Measurements from ENCODE around the gene SELENOW. TPM values are rescaled to one million over a fixed set of nuclear protein-coding genes. Genes with fewer than 3 reads are reported as not detected.
A peak's percentile ranks its signal among the peaks of the same experiment; 100 is the strongest.
"Not testable (repeated sequence)": the region's sequence is repeated elsewhere in the genome, so short reads cannot be mapped to it uniquely, and the experiment has no call there.

The SELENOW gene
- total RNA-seq, 1 experiment from 2014 or later, result 734 TPM

DNA sequence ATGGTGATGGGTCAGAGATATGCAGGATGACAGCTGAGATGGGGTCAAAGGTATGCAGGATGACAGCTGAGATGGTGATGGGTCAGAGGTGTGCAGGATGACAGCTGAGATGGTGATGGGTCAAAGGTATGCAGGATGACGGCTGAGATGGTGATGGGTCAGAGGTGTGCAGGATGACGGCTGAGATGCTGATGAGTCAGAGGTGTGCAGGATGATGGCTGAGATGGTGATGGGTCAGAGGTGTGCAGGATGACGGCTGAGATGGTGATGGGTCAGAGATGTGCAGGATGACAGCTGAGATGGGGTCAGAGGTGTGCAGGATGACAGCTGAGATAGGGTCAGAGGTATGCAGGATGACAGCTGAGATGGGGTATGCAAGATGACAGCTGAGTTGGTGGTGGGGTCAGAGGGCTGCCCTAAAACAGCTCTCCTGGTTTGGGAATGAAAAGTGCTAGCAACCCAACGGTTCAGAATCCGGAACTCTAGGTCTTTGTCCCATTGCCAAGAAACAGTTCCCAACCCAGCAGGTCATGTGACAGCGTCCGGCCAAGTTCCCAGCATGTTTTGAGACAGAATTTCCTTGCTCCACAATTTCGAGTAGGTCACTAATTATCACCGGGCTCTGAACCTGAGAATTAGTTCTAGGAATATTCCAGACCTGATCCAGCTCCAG, 3.2 kb downstream of the SELENOW start:
- DNase-seq (ENCODE audit: low read depth), result peak; percentile 63

DNA sequence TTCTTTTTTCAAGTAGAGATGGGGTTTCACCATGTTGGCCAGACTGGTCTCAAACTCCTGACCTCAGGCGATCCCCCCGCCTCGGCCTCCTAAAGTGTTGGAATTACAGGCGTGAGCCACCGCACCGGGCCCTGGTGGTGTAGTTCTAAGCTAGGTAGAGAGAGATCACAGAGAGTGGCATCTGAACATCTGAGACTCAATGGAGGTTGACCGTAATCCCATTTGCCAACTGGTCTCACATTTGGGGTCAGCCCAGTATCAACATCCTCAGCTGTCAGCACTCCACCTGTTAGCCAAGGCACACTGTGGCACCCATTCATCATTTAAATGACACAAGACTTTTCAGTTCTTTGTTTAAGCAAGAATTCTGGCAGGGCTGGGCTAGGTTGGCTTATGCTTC, 8.1 kb downstream of the SELENOW start:
- DNase-seq (ENCODE audit: low read depth), result peak; percentile 85

DNA sequence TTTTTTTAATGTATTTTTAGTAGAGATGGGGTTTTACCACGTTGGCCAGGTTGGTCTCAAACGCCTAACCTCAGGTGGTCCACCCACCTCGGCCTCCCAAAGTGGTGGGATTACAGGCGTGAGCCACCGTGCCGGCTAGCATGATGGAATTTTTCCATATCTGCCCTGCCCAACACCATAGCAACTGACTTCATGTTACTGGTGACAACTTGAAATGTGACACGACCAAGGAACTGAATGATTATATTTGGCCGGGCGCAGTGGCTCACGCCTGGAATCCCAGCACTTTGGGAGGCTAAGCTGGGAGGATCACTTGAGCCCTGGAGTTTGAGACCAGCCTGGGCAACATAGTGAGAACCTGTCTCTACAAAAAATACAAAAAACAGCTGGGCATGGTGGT, 8.8 kb downstream of the SELENOW start:
- DNase-seq (ENCODE audit: low read depth), result not testable (repeated sequence)

DNA sequence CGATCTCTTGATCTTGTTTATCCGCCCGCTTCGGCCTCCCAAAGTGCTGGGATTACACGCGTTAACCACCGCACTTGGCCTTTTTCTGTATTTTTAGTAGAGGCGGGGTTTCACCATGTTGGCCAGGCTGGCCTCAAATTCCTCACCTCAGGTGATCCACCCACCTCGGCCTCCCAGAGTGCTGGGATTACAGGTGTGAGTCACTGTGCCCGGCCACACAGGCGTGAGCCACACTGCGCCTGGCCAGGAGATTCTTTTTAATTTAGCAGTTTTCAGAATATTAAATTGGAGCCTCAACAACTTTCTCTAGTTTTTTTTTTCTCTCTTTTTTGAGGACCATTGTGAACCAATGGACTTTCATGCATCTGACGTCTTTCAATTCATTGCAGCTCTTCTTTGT, 11.3 kb downstream of the SELENOW start:
- DNase-seq (ENCODE audit: low read depth), result not testable (repeated sequence)

DNA sequence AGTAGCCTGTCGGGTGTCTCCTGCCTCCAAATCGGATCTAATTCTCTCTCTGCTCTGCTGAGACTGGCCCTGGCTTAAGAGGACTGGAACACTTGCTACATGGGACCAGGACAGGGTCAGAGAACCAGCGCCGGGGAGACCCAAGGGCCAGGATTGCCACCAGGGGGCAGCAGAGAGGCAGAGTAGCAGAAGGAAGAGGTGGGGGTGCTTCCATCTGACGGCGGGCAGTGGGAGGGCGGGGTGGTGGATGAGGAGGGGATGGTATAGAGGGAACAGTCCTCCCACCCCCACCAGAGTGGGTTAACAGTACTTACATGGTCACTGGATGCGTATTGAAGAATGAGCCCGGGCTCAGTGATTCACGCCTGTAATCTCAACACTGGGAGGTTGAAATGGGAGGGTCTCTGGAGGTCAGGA, 11.9 kb downstream of the SELENOW start:
- DNase-seq (ENCODE audit: low read depth), result peak; percentile 57

DNA sequence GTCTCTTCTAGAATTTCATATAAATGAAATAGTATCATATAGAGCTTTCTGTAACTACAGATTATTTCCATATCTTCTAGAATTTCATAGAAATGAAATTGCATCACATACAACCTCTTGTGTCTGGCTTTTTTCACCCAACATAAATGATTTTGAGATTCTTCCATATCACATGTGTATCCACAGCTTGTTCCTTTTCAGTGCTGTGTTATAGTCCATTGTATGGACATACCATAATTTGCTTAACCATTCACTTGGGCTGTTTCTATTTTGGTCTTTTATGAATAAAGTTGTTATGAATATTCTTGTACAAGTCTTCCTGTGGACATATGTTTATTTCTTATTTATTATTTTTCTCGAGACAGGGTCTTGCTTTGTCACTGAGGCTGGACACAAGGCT, 14.1 kb downstream of the SELENOW start:
- no peak for DNase-seq (ENCODE audit: low read depth)

DNA sequence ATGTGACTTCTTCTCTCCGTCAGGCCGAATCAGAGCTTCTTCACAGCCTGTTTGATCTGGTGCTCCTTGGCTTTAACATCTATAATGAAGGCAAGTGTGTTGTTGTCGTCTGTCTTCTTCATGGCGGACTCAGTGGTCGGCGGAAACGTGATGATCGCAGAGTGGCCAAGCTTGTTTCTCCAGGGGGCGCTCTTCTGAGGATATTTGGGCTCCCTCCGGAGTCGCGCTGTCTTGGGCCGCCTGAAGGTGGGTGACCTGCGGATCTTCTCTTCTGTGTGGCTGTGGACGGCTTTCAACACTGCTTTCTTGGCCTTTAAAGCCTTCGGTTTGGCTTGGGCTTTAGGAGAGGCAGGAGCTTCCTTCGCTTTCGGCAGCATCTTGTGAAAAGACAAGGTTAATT, 16.0 kb downstream of the SELENOW start:
- no peak for DNase-seq (ENCODE audit: low read depth)

DNA sequence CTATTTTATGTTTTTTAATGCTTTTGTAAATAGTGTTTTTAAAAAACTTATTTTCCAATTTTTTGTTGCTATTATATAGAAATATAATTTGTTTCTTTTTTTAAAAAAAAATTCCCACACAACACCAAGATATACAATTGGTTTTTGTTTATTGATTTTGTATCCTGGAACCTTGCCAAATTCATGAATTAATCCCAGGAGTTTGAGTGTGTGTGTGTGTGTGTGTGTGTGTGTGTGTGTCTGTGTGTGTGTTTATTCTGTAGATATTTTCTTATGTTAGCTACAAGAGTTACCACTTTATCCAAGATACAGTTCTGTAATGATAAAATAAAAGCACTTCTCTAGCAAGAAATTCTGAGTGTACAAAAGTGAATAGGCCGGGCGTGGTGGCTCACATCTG, 18.3 kb downstream of the SELENOW start:
- DNase-seq (ENCODE audit: low read depth), result no peak

DNA sequence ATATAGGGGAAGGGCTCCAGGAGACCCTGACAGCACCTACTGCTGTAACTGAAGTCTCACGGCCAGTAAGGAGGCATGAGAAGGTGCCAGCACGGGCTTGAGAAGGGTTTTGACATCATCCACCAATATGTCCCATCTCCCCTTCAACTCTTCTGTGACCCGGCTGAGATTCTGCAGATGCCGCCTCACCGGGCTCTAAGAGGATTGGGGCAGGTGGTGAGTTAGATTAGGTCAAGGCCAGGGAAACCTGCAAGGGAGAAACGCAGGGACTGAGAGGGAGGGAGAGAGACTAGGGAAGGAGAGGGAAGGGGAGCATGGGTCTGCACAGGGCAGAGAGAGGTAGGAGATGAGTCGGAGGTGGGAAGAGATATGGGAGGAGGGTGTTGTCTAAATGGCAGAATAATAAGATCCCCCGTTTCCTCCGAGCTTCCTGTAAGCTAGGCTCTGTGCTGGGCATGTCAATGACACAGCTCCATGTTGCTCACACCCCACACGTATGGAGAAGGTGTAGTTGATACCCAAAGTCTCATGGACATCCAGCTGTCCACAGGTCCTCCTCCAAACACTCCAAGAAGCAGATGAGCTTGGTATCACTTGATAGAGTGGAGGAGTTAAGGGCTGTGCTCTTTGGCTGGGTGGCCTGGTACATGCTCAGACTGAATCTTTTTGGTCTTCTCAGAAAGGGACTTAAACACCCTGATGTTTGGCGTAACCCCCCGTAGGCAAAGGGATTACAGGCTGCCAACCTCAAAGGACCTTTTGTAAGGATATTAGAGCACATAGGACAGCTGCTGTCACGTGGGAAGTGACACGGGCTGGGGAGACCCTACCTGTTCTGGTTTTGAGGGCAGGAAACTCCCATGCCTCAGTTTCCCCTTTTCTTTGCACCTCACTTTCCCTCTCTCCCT, 19.7 kb downstream of the SELENOW start:
- no peak for DNase-seq (ENCODE audit: low read depth)

DNA sequence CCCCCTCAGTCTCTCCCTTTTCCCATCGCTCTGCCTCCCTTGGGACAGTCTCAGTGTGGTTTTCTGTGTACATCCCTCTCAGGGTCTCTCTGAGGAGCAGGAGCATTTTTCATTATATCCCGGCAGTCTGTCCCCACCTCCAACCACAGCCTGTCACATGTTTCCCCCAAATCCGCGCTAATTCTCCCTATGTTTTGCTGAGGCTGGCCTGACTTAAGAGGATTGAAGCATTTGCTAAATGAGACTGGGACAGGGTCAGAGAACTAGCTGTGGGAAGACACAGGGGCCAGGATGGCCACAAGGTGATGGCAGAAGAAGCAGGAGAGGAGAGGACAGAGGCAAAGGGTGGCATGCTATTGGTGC, 20.4 kb downstream of the SELENOW start:
- DNase-seq (ENCODE audit: low read depth), result no peak

DNA sequence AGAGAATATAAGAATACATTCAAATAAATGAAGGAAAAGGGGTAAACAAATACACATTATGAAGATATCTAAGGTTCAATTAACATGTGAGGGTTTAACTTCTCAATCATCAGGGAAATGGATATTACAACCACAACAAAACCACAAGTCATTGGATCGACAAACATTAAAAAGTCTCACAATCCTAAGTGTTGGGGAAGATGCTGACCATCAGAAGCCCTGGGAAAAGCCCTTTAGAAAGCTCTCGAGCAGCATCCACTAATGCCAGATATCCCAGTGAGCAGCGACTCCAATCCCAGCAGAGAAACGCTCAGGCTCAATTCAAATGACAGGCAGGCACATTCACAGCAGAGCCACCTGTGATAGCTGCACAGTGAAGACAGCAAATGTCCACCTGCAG, 22.8 kb downstream of the SELENOW start:
- DNase-seq (ENCODE audit: low read depth), result no peak

DNA sequence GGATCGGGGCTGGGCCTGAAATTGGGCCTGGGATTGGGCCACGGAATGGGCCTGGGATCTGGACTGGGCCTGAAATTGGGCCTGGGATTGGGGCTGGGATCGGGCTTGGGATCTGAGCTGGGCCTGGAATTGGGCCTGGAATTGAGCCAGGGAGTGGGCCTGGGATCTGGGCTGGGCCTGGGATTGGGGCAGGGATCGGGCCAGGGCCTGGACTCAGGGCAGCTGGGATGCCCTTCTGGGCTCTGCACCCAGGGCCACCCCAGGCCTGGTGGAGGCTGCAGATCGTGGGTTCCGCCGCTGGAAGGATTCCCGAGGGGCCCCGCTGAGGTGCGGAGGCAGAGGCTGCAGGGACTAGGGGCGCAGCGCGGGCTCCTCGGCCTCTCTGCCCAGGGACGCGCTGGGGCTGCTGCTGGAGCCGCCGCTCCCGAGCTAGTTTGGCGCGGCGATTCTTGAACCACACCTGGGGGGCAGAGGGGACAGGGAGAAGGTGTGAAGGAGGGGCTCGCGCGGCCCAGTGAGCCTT, 24.1 kb downstream of the SELENOW start:
- no peak for DNase-seq (ENCODE audit: low read depth)

DNA sequence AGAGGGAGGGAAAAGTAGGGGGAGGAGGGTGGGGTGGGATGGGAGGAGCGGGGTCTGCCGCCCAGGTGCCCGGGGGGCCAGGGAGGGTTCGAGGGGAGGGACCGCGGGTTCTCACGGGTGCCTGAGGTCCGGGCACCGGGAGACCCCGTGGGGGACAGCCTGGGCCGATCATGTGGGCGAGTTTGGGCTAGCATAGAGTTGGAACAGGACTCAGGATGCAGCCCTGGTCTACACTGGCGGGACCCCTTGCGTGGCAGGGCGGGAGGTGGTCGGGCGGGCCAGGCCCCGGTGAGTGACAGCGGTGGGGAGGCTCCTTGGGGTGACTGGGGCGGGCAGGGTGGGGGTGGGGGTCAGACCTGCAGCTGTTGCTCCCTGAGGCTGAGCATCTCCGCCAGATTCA, 24.6 kb downstream of the SELENOW start:
- DNase-seq (ENCODE audit: low read depth), result not testable (repeated sequence)

DNA sequence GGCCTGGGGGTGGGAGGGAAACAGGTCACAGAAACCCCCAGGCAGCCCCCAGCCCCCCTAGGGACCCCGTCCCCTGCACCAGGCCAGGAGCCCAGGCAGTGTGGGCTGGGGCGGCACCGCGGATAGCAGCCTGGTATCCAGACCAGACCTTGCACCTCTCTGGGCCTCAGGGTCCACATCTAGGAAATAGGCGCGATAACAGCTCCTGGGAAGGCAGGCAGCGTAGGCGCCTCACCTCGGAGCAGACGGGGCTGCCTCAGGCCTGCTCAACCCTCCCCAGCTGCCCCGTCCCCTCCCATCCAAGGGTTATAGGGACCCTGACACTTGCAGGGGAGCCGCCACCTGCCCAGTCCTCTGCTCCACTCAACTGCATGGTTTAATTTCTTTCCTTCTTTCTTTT, 25.2 kb downstream of the SELENOW start:
- not testable (repeated sequence) for DNase-seq (ENCODE audit: low read depth)

DNA sequence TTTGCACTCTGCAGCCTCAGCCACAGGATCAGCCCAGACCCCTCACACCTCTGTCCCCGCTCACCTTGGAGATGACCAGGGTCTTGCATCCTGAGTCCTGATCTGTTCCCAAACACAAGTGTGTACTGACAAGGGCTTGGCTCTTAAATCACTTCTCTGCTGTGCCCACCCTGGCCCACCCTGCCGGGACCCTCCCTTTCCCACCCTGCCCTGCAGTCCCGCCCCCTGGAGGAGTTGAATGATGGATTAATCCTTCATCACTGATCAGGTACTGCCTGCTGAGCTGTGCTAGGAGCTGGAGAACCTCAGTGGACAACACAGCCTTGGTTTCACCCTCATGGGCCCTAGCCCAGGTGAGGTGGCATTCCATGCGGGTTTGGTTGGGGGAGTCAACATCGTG, 25.9 kb downstream of the SELENOW start, which contains the start of gene TPRX1:
Gene TPRX1 (minus strand): TSS at position 101 of the 400 bp plus-strand sequence. CDS start 12 bp downstream, at position 89.
- not testable (repeated sequence) for DNase-seq (ENCODE audit: low read depth)

DNA sequence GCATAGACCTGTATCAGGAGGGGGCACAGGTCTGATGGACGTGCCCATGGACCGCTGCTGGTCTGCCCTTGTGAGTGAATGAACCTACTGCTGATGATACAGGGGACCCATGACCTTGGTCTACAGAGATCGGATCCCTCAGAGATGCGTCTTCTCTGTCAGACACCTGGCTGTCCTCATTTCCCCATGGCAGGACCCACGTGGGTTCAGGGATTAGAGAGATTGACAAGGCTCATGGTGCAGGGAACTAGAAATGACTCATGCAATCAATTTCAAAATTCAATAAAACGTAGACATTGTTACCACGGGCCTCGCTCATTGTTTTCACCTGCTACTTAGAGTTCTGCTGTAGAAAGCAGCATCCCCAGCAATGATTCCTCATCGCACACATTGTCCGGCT, 26.8 kb downstream of the SELENOW start:
- DNase-seq (ENCODE audit: low read depth), result no peak

DNA sequence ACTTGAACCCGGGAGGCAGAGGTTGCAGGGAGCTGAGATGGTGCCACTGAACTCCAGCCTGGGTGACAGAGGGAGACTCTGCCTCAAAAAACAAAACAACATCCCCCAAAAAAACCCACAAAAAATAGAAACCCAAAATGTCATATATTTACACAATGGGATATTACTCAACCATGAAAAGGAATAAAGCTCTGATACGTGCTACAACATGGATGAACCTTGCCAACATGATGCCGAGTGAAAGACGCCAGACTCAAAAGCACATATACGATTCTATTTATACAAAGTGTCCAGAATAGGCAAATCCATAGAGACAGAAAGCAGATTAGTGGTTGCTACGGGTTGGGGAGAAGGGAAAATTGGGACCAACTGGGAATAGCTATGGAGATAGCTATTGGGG, 27.9 kb downstream of the SELENOW start:
- no peak for DNase-seq (ENCODE audit: low read depth)

DNA sequence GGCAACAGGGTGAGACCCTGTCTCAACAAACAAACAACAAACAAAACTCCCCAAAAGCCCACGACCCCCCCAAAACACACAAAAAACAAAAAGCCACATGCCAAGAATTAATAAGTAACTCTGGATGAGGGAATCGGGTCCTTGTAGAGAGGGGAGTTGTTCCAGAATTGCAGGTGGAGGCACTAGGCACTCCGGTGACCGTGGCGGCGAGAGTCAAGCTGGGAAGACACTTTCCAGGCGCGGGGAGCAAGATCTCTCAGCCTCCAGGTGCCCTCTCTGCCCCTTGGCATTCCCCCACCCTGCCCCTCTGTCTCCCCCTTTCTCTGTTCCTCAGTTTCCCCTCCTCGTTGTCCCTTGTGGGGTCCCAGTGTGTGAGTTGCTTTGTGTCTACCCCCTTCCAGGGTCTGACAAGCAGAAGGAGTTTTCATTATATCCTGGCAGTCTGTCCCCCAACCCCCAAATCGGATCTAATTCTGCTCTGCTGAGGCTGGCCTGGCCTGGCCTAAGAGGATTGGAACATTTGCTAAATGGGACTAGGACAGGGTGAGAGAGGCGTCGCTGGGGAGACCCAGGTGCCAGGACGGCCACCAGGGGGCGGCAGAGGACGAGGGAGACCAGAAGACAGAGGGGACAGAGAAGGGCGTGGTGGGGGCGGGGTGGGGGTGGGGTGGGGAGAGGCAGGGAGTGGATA, 34.9 kb downstream of the SELENOW start:
- DNase-seq (ENCODE audit: low read depth), result peak; percentile 46

DNA sequence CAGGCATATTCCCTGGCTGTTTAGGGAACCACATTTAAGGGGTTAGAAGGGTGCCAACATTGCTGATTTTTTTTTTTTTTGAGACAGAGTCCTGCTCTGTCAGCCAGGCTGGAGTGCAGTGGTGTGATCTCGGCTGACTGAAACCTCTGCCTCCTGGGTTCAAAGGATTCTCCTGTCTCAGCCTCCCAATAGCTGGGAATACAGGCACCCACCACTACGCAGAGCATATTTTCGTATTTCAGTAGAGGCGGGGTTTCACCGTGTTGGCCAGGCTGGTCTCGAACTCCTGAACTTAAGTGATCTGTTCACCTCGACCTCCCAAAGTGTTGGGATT, 35.5 kb downstream of the SELENOW start:
- no peak for DNase-seq (ENCODE audit: low read depth)

DNA sequence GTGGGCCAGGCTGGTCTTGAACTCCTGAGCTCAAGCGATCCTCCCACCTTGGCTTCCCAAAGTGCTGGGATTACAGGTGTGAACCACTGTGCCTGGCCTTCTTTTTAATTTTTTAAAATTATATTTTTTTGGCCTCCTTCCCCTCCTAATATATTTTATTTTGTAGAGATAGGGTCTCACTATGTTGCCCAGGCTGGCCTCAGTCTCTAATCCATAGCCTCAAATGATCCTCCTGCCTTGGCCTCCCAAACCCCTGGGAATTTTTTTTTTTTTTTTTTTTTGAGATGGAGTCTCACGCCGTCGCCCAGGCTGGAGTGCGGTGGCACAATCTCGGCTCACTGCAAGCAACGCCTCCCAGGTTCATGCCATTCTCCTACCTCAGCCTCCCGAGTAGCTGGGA, 37.8 kb downstream of the SELENOW start:
- DNase-seq (ENCODE audit: low read depth), result not testable (repeated sequence)

DNA sequence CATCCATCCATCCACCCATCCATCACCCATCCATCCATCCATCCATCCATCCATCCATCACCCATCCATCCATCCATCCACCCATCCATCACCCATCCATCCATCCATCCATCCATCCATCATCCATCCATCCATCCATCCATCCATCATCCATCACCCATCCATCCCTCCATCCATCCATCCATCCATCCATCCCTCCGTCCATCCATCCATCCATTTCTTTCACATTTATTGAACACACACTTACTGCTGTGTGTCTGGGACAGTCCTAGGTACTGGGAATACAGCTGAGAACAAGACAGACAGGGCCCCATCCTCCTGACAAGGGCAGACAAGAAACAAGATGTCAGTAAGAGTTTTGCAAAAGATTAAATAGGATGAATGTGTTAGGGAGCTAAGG, 39.7 kb downstream of the SELENOW start:
- DNase-seq (ENCODE audit: low read depth), result not testable (repeated sequence)

DNA sequence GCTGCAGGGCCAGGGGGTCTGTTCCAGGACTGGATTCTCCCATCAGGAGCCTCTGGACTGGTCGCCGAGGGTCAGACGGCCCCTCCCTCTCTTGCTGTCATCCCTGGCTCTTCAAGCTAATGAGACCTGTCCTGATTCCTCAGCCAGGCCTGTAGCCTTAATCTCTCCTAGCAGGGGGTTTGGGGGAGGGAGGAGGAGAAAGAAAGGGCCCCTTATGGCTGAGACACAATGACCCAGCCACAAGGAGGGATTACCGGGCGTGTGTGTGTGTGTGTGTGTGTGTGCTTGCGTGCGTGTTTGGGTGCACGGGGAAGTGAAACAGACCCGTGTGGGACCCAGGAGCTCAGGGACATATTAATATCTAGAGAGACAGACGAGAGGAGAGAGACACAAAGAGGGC, 41.4 kb downstream of the SELENOW start:
- DNase-seq (ENCODE audit: low read depth), result no peak
